DOHH2 (cell line): ENCODE data around the gene OR10K2.

Experiments
- H3F3A ChIP-seq: fragments of 200-600 bp; sonication (generic), shearing (Covaris generic); 2 replicates; pipeline ENCODE4 v1.6.0; 2016; ENCODE audit warnings: antibody characterized with exemption, mild to moderate bottlenecking; ENCODE audit not compliant: control insufficient read depth, insufficient read depth
- H3K27ac ChIP-seq: fragments of 200-600 bp; sonication (generic); 2 replicates; pipeline ENCODE4 v1.5.1; 2014; ENCODE audit warnings: low read depth, mild to moderate bottlenecking, low read length, moderate library complexity
- H3K27me3 ChIP-seq: fragments of 200-600 bp; sonication (generic); 2 replicates; pipeline ENCODE4 v1.6.1; 2014; ENCODE audit warnings: mild to moderate bottlenecking, low read length, mixed read lengths; ENCODE audit not compliant: control insufficient read depth
- H3K36me3 ChIP-seq: fragments of 200-600 bp; sonication (generic); 2 replicates; pipeline ENCODE4 v1.6.1; 2014; ENCODE audit warnings: mild to moderate bottlenecking, low read length, moderate library complexity, mixed read lengths; ENCODE audit not compliant: control insufficient read depth
- H3K4me1 ChIP-seq: fragments of 200-600 bp; sonication (generic); 2 replicates; pipeline ENCODE4 v1.6.1; 2014; ENCODE audit warnings: mild to moderate bottlenecking, low read length, mixed read lengths; ENCODE audit not compliant: control insufficient read depth
- H3K4me2 ChIP-seq: fragments of 200-600 bp; sonication (generic); 2 replicates; pipeline ENCODE4 v1.6.0; 2014; ENCODE audit warnings: mild to moderate bottlenecking, low read length, moderate library complexity
- H3K4me3 ChIP-seq: fragments of 200-600 bp; sonication (generic); 2 replicates; pipeline ENCODE4 v1.5.1; 2014; ENCODE audit warnings: mild to moderate bottlenecking, low read length, mixed read lengths
- H3K79me2 ChIP-seq: fragments of 200-600 bp; sonication (generic); 2 replicates; pipeline ENCODE4 v1.6.1; 2014; ENCODE audit warnings: mild to moderate bottlenecking, low read length, mixed read lengths; ENCODE audit not compliant: control insufficient read depth
- H3K9me2 ChIP-seq: fragments of 200-600 bp; sonication (generic); replicated peaks from 2 replicates; pipeline ENCODE4 v1.6.1; 2014; ENCODE audit warnings: mild to moderate bottlenecking, low read length, mixed read lengths; ENCODE audit not compliant: control insufficient read depth
- H3K9me3 ChIP-seq: fragments of 200-600 bp; sonication (generic); 2 replicates; pipeline ENCODE4 v1.6.1; 2014; ENCODE audit warnings: antibody characterized with exemption, low read length, mixed read lengths; ENCODE audit not compliant: control insufficient read depth, insufficient read depth
- H4K20me1 ChIP-seq: fragments of 200-600 bp; sonication (generic); 2 replicates; pipeline ENCODE4 v1.6.0; 2014; ENCODE audit warnings: low read depth, mild to moderate bottlenecking, antibody characterized with exemption, low read length, moderate library complexity; ENCODE audit not compliant: control insufficient read depth, insufficient read depth
- EZH2phosphoT487 ChIP-seq: fragments of 200-600 bp; sonication (generic); IDR thresholded peaks from 2 replicates; pipeline ENCODE4 v1.6.1; 2017; ENCODE audit warnings: borderline replicate concordance, mild to moderate bottlenecking, antibody characterized with exemption, low read length, moderate library complexity, mixed read lengths
- TF ChIP-seq, protein P1 (sequence below): fragments of 200-600 bp; sonication (generic); IDR thresholded peaks from one replicate; pipeline ENCODE4 v1.5.1; 2014; ENCODE audit warnings: antibody characterized with exemption, mild to moderate bottlenecking, low read depth, low read length; ENCODE audit not compliant: poor library complexity, severe bottlenecking

Gene OR10K2

DNA sequence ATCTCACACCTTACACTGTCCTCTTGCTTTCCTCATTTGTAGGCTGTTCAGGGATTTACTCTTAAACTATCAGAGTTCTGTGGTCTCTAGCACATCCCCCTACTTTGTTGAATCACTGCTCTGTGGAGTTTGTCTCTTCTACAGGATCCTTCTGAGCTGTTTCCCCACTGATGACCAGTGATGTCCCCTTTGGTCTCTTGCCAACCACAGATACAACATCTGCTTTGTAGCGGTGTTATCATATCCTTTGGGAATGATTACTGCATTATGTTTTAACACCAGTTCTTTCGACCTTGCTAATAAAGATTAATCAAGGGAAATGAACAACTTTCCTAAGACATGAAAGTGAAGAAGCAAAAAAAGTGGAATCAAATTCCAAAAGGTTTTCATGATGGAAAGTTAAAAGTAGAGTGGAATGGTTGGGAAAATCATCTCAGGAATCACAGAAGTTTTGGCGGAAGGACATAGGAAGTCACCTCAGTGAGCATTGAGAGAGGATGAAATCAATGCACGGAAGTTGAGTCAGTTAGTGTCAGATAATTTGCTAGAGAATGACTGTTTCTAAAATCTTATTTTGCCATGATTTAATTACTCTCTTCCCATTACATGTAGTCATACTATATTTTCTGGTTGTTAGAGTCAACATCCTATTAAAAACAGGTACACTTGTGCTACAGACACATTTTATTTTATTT, 11.2 kb downstream of the OR10K2 start:
- H3K4me3 ChIP-seq, result no peak overlapping the region
- TF ChIP-seq, protein P1, sequence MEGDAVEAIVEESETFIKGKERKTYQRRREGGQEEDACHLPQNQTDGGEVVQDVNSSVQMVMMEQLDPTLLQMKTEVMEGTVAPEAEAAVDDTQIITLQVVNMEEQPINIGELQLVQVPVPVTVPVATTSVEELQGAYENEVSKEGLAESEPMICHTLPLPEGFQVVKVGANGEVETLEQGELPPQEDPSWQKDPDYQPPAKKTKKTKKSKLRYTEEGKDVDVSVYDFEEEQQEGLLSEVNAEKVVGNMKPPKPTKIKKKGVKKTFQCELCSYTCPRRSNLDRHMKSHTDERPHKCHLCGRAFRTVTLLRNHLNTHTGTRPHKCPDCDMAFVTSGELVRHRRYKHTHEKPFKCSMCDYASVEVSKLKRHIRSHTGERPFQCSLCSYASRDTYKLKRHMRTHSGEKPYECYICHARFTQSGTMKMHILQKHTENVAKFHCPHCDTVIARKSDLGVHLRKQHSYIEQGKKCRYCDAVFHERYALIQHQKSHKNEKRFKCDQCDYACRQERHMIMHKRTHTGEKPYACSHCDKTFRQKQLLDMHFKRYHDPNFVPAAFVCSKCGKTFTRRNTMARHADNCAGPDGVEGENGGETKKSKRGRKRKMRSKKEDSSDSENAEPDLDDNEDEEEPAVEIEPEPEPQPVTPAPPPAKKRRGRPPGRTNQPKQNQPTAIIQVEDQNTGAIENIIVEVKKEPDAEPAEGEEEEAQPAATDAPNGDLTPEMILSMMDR, result no peak
- no peaks in the 10 kb centered on the region for H3K4me1 ChIP-seq
- no peaks in the 10 kb centered on the region for H3K79me2 ChIP-seq
- H3F3A ChIP-seq, result no peaks in the 10 kb centered on the region
- H3K9me2 ChIP-seq, result no peaks in the 10 kb centered on the region
- H3K9me3 ChIP-seq, result no peaks in the 10 kb centered on the region
- no peaks in the 10 kb centered on the region for H3K36me3 ChIP-seq
- no peak overlapping the region for H3K4me2 ChIP-seq
- H3K27ac ChIP-seq, result no peak overlapping the region
- no peaks in the 10 kb centered on the region for H4K20me1 ChIP-seq
- peaks cover 3% of the 10 kb centered on the region; the same call in 1 of the 2 replicates for H3K27me3 ChIP-seq

DNA sequence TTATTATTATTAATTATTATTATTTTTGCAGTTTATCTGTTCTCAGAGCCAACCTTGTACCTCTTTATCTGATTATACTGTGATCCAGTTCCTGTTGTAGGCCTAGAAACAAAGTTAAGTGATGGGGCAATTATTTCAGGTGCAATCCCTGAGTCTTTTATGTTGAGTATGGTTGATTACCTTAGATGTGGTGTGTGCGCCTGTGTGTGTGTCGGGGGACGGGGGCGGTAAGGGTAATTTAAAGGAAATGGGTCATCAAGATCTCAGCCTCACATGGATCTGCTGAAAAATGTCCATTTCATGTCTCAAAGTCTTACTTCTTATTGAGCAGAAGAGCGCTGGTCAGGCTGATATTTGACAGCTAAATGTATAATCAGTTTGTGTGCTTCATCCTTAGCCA, 18.9 kb downstream of the OR10K2 start:
- Histone ChIP-seq H3K9me2 (no peaks in the 10 kb centered on the region), H3K27ac (no peak overlapping the region), H3K4me2 (no peak overlapping the region), H3F3A (no peaks in the 10 kb centered on the region), H3K27me3 (no peaks in the 10 kb centered on the region), H4K20me1 (no peaks in the 10 kb centered on the region), H3K79me2 (no peaks in the 10 kb centered on the region), H3K4me1 (no peaks in the 10 kb centered on the region), H3K36me3 (no peaks in the 10 kb centered on the region), H3K4me3 (no peak overlapping the region), H3K9me3 (no peaks in the 10 kb centered on the region)
- TF ChIP-seq, protein P1, result no peak
- TF ChIP-seq EZH2phosphoT487, result no peak

DNA sequence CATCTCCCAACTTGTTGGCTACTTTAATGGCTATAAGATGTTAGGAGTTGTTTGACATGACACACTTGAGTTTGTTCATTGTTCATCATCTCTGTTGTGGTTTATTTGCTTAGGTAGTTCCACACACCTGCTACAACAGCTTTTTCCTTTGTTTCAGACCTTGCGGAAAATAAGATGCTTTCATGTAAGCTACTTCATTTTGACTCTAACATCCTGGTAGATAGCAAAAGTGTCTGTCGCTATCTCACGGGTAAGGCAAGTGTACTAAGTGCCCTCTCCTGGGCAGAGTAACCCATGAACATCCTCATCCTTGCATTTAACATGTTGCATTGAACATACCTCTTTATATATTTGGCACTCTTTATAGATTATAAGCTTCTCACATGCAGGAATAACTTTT, 25.2 kb downstream of the OR10K2 start:
- peaks cover 5% of the 10 kb centered on the region for H3K4me1 ChIP-seq
- no peaks in the 10 kb centered on the region for H4K20me1 ChIP-seq
- no peaks in the 10 kb centered on the region for H3K9me2 ChIP-seq
- H3K36me3 ChIP-seq, result no peaks in the 10 kb centered on the region
- TF ChIP-seq, protein P1, result no peak
- TF ChIP-seq EZH2phosphoT487, result no peak
- no peak overlapping the region for H3K27ac ChIP-seq
- peaks cover 9% of the 10 kb centered on the region for H3K27me3 ChIP-seq
- no peak overlapping the region for H3K4me2 ChIP-seq
- H3K79me2 ChIP-seq, result no peaks in the 10 kb centered on the region
- no peaks in the 10 kb centered on the region for H3K9me3 ChIP-seq
- no peak overlapping the region for H3K4me3 ChIP-seq
- no peaks in the 10 kb centered on the region for H3F3A ChIP-seq
